Upper lobe of left lung (tissue), 4 donors: ENCODE measurements around the gene MCM5.
A peak's percentile ranks its signal among the peaks of the same experiment; 100 is the strongest.

ENCODE experiments used
- POLR2AphosphoS5 ChIP-seq, 2 donors: sonication (generic); formaldehyde crosslinking; IDR thresholded peaks; one replicate each; pipeline ENCODE4 v1.5.1; 2017; ENCODE audit warnings: antibody characterized with exemption in 2 of 2
- TF ChIP-seq, protein P1 (sequence below), 6 experiments: fragments of 450-650 bp in 4 of 6; fragments of 200-600 bp in 2 of 6; sonication (generic) in 2 of 6; IDR thresholded peaks; one replicate each; pipeline ENCODE4 v1.5.1; 2016 to 2019; ENCODE audit warnings: antibody characterized with exemption in 6 of 6

GRCh38 chr22:35411102-35411501 is 11.2 kb downstream of the MCM5 start:
- TF ChIP-seq, protein P1, sequence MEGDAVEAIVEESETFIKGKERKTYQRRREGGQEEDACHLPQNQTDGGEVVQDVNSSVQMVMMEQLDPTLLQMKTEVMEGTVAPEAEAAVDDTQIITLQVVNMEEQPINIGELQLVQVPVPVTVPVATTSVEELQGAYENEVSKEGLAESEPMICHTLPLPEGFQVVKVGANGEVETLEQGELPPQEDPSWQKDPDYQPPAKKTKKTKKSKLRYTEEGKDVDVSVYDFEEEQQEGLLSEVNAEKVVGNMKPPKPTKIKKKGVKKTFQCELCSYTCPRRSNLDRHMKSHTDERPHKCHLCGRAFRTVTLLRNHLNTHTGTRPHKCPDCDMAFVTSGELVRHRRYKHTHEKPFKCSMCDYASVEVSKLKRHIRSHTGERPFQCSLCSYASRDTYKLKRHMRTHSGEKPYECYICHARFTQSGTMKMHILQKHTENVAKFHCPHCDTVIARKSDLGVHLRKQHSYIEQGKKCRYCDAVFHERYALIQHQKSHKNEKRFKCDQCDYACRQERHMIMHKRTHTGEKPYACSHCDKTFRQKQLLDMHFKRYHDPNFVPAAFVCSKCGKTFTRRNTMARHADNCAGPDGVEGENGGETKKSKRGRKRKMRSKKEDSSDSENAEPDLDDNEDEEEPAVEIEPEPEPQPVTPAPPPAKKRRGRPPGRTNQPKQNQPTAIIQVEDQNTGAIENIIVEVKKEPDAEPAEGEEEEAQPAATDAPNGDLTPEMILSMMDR (IDR thresholded peaks at IDR 0.05): peak in 1 of 6 experiments; percentile 12
- no peak for TF ChIP-seq POLR2AphosphoS5 (IDR thresholded peaks at IDR 0.05)
